Thyroid gland (tissue), 4 donors: ENCODE measurements around the gene AMZ2.
"Not testable (repeated sequence)": the region's sequence is repeated elsewhere in the genome, so short reads cannot be mapped to it uniquely, and the experiment has no call there.

Source experiments
- CTCF ChIP-seq, 6 experiments: fragments of 200-600 bp in 3 of 6; fragments of 450-650 bp in 3 of 6; sonication (generic) in 3 of 6; IDR thresholded peaks; one replicate each; pipeline ENCODE4 v1.5.1; 2016 to 2019; ENCODE audit warnings: antibody characterized with exemption in 6 of 6, mild to moderate bottlenecking in 2 of 6, inconsistent platforms in 1 of 6, moderate library complexity in 1 of 6
- POLR2A ChIP-seq, 2 donors: fragments of 450-650 bp; IDR thresholded peaks; one replicate each; pipeline ENCODE4 v1.6.1; 2017; ENCODE audit warnings: antibody characterized with exemption in 2 of 2, mild to moderate bottlenecking in 2 of 2, moderate library complexity in 1 of 2

GRCh38 chr17:68213428-68214411 is 34.1 kb upstream of the AMZ2 start:
- TF ChIP-seq CTCF, POLR2A (IDR thresholded peaks at IDR 0.05): not testable (repeated sequence)
